Hematopoietic multipotent progenitor cell treated with erythropoietin and hydrocortisone succinate and interleukin-3 and kit ligand, for 17 days (in vitro differentiated cells): ENCODE data around the gene STX8.

Experiments used
- DNase-seq: peaks from one replicate; pipeline ENCODE4 v3.0.0-alpha.2; 2015; ENCODE audit warnings: low spot score

The STX8 gene

DNA sequence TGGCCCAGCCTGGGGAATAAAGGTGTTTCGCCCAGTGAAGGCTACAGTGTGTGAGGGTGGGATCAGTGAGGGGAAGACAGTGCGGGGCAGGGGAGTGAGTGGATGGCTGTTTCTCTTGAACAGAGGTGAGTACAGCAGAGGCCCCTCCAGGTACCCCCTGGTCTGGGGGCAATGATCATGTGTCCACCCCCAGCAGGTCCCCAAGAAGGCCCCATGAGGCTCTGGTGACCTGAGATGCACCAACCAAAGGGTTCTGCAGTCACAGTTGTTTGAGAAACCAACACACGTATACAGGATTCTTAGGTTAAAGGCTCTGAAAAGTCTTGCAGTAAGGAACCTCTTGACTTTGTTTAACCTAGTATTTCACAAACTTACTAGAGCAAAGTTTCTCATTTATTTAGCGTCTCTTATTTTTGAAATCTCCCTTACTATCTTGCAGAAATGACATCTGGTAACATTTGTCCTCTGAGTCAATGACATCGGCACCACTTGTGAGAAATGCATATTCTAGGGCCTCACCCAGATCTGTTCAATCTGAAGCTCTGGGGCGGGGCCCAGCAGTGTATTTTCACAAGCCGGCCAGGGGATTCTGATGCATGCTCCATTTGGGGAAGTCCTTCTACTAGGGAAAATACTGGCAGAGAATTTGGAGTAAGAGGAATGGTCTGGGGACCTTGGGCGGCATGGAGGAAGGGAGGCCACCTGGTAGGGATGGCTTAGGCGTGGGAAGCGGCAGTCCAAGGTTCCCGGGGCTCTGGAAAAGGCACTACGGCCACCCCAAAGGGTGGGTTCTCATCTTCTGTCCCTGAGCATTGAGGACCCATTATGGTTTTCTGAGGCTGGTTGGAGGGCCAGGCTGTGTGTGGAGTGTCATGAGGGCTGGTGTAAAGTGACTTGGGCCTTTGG, 337.0 kb downstream of the STX8 start:
- no peak for DNase-seq

DNA sequence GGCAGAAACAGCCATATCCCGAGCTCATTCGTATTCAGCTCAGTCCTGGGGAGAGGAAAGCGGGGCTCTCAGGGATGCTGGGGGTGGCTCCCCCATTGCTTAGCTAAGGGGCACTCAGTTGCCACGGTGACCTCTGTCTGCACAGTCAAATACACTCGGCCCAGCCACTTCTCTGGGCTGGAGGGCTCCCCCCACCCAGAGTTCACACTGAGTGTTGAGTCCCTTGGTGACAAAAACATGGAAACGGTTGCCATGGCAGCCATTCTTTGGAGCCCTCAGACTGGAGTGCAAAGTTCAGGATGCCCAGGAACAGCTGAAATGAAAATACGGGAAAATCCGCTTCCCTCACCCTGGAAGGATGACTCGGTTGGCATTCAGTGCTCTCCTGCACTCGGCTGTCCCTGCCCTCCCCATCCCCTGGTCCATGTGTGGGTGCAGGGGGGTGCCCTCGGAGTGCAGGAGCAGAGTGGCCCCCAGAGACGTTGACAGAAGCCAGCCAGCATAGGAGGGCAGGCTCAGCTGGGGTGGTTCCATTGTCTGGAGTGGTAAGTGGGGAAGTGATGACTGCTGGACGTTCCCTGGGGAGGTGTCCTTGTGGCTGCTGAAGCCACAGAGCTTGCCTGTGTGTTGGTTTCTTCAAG, 337.8 kb downstream of the STX8 start:
- DNase-seq, result no peak

DNA sequence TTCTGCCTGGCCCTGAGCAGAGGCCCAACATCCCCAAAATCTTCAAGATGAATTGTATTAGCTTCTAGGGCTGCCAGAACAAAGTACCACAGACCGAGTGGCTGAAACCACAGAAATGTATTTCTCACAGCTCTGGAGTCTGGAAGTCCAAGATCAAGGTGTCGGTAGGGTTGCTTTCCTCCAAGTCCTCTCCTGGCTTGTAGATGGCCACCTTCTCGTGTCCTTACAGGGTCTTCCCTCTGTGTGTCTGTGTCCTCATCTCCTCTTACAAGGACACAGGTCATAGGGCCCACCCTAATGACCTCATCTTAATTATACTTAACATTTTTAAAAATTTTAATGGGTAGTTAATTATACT, 338.6 kb downstream of the STX8 start:
- no peak for DNase-seq

DNA sequence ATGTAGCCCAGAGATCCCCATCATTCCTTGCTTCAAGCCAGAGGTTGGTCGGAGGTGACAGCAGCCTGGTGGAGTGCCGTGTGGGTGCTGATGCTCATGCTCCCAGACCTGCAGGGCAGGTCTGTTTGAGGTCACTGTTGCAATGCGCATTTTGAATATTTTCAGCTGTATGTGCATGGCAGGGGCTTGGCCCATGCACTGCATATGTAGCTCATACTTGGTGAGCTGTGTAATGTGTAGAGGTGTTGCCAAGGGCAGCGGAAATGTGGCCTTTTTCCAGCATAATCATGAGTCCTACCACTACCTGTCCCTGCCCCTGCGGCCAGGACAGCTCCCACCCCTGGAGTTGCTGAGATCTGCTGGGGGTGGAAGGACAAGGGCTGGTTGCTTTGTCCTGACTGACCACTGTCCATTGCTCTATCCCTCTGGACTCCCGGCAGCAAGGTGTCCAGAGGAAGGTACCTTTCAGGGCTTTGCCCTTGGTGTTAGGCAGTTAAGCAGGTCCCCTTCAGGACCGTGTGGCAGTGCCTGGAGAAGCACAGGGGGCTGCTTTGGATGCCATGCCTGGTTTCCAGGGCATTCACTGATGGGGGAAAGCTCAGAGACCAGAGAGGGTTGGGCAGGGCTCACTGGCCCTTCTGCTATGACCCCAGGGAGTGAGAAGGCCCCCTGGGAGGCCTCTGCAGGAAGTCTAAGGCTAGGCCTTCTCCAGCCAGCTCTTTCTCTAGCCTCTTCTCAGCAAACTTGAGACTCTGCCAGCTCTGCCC, 339.2 kb downstream of the STX8 start:
- no peak for DNase-seq

DNA sequence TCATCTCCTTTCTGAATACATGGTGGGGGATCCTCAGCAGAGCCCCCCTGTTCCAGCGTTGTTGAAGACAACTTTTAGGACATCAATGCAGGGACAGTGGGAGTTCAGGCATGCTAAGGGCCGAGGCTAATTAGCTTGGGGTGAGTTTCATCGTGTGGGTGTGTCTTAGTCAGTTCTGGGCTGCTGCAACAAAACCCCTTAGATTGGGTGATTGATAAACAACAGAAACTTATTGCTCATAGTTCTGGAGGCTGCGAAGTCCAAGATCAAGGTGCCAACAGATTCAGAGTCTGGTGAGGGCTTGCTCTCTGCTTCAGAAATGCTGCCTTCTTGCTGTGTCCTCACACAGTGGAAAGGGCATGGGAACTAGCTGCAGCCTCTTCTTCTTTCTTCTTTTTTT, 340.3 kb downstream of the STX8 start:
- no peak for DNase-seq

DNA sequence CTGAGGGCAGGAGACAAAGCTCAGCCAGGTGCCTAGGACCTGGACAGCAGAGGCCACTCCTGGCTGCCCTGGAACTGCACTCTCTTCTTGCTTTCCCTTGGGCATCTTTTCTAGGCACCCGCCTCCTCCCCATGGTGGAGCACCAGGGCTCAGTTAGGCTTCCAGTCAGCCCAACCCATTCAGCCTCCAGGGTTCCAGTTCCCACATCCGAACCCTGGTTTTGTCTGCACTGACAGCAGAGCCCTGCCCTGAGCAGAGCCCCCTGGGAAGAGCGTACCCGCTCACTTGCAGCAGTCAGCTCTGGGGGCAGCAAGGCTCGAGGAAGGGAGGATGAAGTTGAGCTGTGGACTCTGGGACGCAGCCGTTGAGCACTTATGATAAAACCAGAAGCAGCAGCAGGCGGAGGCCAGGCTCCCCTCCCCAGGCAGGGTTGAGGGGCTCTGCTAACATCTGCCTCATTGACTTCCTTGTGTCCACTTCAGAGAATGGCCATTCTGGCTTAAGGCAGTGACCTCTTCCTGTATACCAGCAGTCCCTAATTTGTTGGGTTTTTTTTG, 341.2 kb downstream of the STX8 start:
- DNase-seq, result no peak

DNA sequence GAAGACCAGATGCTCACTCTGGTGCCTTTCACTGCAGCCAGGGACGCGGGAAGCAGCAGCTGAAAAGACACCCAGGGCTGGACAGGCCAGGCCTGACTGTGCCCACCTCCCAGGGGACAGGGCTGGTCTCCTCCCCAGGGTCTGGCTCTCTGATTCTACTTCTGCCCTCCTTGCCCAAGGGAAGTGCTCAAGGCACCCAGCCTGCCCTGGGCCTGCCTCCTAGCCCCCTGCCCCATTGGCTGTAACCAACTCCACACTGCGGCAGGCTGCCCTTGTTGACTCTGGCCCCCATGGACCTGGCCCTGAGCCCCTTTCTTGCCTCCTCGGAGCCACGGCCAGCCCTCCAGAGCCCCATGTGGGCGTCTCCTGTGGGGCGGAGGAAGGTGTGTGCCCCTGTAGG, 341.9 kb downstream of the STX8 start:
- no peak for DNase-seq

DNA sequence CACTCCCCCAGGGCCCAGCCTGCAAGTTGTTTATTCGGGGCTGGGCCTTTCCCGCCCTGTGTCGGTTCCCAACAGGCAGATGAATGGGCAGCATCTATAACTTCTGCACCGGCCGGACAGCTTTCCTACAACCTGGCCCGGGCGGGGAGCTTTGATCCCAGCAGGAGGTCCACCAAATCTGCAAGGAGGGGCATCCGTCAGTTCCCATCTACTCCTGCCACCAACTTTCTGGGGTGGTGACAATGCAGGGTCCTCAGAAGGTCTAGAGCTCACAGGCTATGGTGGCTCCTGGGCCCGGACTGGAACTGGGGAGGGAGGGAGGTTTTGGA, 342.4 kb downstream of the STX8 start:
- DNase-seq, result no peak

DNA sequence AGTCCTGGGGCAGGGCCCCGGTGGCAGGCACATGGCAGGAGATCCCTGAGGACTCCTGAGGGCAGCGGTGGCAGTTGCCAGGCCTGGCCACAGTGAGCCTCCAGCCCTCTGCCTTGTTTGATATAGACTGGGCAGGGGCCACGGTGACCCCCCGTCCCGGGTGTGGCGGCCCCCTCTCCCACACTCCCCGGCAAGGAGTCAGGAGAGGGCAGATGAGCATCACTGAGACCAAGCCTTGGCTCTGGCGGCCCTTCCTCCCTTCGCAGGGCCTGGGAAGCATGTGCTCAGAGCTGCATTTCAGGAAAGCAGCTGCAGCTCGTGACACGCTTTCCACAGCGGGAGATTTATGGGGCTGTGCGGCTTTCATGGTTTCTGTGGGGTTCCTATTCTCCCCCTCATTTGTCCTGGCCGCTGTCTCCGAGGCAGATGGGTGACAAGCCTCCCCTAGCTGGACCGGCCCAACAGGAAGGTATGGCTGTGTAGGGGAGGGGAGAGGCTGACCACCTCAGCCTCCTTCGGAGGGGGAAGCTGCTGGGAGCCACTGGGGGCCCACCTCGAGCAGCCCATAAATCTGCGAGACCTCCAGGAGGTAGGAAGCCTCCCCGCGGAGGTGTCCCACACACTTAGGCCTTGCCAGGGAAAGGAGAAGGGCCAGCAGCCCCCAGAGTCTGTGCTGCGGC, 342.9 kb downstream of the STX8 start:
- no peak for DNase-seq

DNA sequence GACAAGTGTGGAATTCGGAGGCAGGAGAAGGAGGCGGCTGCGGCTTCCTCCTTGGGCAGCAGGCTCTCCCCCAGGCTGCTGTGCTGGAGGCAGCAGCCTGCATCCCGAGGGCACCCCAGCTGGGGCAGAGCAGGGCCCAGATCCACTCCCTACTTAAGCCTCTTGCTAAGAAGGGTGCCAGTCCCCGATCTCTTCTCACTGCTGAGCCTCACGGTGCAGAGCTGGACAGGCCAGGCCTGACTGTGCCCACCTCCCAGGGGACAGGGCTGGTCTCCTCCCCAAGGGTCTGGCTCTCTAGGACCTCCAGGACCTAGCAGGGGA, 343.5 kb downstream of the STX8 start:
- DNase-seq, result no peak

DNA sequence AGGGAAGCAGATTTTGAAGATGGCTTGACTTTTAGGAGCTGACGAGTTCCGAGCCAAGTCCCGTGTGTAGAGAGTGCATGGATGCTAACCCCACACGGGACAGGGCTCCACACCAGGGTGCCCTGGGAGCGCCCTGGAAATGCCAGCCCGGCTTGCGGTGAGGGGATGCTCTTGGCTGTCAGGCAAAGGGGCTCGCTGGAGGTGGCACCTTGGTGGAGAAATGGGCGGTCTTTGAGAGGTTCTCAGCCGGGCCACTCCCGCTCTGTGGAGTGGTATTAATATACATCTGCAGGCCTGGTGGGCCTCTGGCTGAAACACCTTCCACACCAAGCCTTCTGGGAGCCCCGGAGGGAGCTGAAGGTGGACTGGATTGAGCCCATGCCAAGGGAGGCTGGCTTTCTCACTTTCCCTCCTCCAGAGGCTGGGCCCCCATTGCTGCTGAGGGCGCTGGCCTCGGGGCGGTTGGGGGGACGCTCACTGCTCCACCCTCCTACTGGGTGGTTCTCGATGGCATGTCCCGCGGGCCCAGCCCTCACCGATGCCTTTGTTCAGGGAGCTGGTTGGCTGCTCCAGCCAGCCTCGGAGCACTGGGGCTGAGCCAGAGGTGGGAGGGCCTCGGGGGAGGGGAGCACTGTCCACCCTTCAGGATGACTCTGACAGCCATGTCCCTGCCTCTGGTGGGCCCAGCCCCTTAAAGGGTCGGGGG, 344.0 kb downstream of the STX8 start:
- no peak for DNase-seq

DNA sequence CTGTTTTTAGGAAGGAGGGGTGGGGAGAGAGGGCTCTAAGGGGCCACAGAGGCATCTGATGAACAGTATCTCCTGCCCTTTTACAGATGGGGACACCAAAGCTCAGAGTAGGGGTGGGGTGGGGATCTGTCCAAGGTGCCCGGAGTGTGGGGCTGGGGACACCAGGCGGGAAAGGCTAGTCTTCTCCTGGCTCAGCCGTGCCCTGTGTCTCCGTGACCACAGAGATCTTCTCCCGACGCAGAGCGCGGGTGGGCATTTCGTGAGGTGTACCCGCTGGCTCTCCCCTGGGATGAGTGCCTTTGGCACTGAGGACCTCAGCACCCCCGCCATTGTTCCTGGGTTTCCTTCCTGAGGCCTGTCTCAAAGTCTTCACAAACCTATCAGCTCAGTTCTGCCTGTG, 344.8 kb downstream of the STX8 start:
- DNase-seq, result no peak

DNA sequence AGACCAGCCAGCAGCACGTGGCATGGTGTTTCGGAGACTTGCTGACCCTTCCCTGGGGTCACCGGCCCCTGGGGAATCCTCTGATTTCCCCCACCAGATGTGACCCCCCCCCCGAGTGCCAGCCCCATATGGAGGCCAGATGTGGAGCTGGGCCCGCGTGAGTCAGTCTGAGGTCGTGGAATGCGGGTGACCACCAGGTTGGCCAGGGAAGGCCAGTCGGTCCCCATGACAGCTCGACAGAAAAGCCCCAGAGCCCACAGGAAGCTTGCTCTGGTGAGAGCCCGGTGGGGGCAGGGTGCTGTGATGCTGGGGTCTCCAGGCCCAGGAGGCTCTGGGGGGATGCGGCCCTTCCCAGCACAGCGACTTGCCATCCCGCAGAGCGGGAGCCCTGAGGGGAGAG, 345.3 kb downstream of the STX8 start:
- no peak for DNase-seq

DNA sequence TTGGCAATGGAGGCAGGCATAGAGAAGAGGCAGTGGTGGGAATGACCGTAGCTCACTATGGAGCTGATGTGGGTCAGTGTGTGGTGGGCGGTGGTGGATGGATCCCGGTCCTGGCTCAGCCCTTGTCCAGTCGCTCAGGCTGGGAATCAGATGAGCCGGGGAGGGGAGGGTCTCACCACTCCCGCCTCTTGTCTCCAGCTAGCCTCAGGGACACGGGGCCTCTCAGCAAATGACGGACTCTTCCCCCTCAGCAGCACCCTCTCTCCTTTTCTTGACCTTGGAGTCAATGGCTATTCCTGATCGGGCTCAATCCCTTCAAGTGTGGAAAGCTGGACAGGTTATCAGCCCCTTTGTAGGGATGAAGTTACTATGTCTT, 345.8 kb downstream of the STX8 start:
- no peak for DNase-seq

DNA sequence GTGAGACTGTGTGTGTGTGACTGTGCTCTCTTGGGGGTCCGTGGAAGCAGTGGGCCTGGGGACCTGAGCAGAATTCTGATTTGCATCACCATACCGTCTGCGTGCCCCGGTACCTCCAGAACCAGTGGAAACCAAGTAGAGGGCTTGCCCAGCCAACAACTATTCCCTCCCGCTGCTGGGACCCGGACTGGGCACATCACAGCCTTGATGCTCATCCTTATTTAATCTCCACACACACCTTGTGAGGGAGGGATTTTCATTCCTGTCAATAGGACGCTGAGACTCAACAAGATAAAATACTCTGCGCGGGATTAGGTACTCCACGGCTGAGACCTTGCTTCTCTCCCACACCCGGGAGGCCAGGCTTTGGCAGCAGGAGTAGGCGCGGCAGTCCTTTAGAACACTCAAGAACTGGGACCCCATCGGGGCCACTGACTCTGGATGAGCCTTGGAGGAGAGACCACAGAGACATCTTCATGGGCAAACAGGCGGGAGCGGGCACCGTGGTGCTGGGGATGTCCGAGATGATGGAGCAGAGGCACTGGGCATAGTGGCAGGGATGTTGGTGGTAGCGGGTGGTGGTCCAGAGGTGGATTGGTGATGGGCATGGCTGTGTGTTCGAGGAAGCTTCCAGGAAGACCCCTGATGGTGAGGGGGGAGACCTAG, 346.3 kb downstream of the STX8 start:
- no peak for DNase-seq

DNA sequence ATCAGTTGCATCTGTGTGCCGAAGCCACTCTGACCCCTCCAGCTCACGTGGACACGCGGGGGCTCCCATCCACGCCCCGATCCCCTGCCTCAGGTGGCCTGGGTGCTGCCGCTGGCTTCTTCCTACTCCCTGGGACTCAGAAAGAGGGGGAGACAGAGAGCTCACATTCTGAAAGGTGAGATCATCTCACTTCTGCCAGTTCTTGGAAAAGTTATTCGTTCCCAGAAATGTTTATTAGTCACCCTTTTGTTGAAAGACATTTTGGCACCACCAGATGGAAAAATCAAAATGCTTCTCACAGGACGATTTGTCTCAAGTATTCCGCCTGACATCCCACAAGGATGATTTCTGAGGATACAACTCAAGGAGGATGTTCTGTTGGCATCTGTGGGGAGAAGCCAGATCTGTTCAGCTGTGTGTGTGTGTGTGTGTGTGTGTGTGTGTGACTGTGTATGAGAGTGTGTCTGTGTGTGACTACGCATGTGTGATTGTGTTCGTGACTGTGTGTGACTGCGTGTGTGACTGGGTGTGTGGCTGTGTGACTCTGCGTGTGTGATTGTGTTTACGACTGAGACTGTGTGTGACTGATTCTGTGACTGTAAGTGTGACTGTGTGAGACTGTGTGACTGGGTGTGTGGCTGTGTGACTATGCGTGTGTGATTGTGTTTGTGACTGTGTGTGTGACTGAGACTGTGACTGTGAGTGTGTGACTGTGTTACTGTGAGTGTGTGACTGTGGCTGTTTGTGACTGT, 347.0 kb downstream of the STX8 start:
- DNase-seq, result no peak

DNA sequence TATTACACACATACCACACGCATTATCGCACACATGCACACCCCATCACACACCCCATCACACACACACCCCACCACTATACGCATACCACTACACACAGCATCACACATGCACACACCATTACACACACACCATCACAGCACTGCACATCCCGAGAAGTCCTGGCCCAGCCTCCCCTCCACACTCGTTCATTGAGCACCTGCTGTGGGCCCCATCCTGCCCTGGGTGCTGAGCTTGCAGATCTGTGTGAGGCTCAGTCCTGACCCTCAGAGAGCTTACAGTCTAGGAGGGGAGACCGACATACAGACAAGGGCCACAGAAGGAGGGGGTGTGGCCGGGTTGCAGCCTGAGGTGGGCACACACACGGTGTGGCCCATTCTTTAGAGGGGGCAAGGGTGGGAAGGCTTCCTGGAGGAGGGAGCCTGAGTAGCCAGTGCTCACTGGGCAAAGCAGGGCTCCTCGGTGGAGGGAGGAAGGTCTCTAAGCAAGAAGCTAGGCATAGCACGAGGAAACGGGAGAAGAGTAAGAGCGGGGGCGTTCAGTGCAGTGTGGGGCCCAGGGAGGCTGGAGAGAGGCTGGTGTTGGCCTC, 347.7 kb downstream of the STX8 start:
- DNase-seq, result no peak

DNA sequence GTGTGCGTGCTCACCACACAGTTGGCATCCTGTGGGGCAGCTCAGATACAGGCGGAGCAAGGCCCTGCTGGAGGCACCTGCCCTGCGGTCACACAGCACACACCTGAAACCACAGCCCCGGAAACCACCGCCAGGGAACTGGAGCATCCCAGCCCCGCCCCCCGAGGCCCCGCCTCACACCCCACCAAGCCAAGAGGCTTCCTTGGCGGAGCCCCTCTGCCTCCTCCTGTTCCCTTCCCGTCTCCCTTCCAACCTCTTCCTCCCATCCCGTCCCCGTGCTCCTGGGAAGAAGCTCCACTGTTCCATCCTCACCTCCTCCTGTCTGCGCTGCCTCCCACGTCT, 348.9 kb downstream of the STX8 start:
- DNase-seq, result no peak

DNA sequence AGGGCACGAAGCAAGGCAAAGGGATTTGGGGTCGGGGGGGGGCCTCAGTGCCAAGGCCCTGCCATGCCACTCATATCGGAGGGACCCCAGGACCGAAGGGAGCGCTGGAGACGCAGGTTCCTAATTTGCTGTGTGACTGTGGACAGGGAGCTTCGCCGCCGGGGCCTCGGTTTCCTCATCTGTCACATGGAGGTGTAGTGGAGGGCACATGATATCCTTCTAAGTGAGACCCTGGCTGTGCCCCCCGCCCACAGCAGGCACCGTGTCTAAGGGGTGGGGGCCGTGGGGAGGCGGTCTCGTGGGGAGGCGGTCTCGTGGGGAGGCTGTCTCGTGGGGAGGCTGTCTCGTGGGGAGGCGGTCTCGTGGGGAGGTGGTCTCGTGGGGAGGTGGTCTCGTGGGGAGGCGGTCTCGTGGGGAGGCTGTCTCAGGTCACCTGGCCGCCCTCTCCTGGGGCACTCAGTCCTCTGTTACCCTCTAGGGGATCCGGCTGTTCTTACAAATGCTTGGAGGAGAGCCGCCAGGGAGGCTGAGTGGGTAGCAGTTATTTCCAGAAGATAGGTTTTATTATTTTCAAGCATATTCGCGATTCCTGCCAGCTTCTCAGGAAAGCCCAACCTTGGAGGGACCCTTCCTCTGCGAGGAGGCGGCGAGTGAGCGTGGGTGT, 349.4 kb downstream of the STX8 start:
- DNase-seq, result no peak
